Osteoblast (primary cell): ENCODE results near the gene ANKRD13B. TPM values are rescaled to one million over a fixed set of nuclear protein-coding genes. Genes with fewer than 3 reads are reported as not detected.
A peak's percentile ranks its signal among the peaks of the same experiment; 100 is the strongest.

Source experiments
- DNase-seq: peaks from one replicate; pipeline ENCODE4 v3.0.0; 2011; ENCODE audit warnings: low spot score, mixed read lengths; ENCODE audit not compliant: insufficient read length; ENCODE audit errors: missing footprints
- H2AFZ ChIP-seq: 2 replicates; pipeline ENCODE4 v1.6.0; 2011; ENCODE audit warnings: mild to moderate bottlenecking, low read length
- H3K27ac ChIP-seq: 2 replicates; pipeline ENCODE4 v1.5.1; 2011; ENCODE audit warnings: mild to moderate bottlenecking, low read depth, low read length, moderate library complexity
- H3K27me3 ChIP-seq: 2 replicates; pipeline ENCODE4 v1.6.0; 2012; ENCODE audit warnings: mild to moderate bottlenecking, control low read depth, inconsistent platforms, low read length, moderate library complexity; ENCODE audit not compliant: insufficient read depth
- H3K36me3 ChIP-seq: 2 replicates; pipeline ENCODE4 v1.5.1; 2011; ENCODE audit warnings: mild to moderate bottlenecking, low read length, control low read depth, moderate library complexity; ENCODE audit not compliant: insufficient read depth
- H3K4me1 ChIP-seq: 2 replicates; pipeline ENCODE4 v1.5.1; 2011; ENCODE audit warnings: mild to moderate bottlenecking, low read length, control low read depth, moderate library complexity; ENCODE audit not compliant: insufficient read depth
- H3K4me2 ChIP-seq: 2 replicates; pipeline ENCODE4 v1.6.0; 2011; ENCODE audit warnings: mild to moderate bottlenecking, low read length; ENCODE audit not compliant: insufficient read depth
- H3K4me3 ChIP-seq: fragments of 200-600 bp; sonication (generic); 3 replicates; pipeline ENCODE4 v1.5.1; 2012; ENCODE audit warnings: mild to moderate bottlenecking, low read length, inconsistent platforms; ENCODE audit not compliant: insufficient read depth
- H3K79me2 ChIP-seq: 2 replicates; pipeline ENCODE4 v1.6.0; 2012; ENCODE audit warnings: mild to moderate bottlenecking, low read length, control low read depth, inconsistent platforms; ENCODE audit not compliant: insufficient read depth
- H3K9me3 ChIP-seq: 2 replicates; pipeline ENCODE4 v1.5.1; 2011; ENCODE audit warnings: low read depth, low read length, control low read depth
- H4K20me1 ChIP-seq: 2 replicates; pipeline ENCODE4 v1.6.0; 2012; ENCODE audit warnings: mild to moderate bottlenecking, low read length, control low read depth; ENCODE audit not compliant: insufficient read depth
- total RNA-seq: library from RNA; depleted of rRNA; stranded (reverse); fragments of >200 nt; gene quantifications from 2 replicates; pipeline ENCODE4 v1.2.3, GENCODE V29; 2012
- TF ChIP-seq, protein P1 (sequence below): IDR thresholded peaks from 2 replicates; pipeline ENCODE4 v1.5.1; 2011; ENCODE audit warnings: mild to moderate bottlenecking, low read depth, low read length, moderate library complexity; ENCODE audit errors: extremely low read depth

The ANKRD13B gene
- total RNA-seq, 1 donor: 18.5 TPM

- no peaks in the 10 kb centered on the region for H3K79me2 ChIP-seq
- H3K4me2 ChIP-seq: peak overlapping the region; percentile 87
- TF ChIP-seq, protein P1, sequence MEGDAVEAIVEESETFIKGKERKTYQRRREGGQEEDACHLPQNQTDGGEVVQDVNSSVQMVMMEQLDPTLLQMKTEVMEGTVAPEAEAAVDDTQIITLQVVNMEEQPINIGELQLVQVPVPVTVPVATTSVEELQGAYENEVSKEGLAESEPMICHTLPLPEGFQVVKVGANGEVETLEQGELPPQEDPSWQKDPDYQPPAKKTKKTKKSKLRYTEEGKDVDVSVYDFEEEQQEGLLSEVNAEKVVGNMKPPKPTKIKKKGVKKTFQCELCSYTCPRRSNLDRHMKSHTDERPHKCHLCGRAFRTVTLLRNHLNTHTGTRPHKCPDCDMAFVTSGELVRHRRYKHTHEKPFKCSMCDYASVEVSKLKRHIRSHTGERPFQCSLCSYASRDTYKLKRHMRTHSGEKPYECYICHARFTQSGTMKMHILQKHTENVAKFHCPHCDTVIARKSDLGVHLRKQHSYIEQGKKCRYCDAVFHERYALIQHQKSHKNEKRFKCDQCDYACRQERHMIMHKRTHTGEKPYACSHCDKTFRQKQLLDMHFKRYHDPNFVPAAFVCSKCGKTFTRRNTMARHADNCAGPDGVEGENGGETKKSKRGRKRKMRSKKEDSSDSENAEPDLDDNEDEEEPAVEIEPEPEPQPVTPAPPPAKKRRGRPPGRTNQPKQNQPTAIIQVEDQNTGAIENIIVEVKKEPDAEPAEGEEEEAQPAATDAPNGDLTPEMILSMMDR: no peak
- no peaks in the 10 kb centered on the region for H3K9me3 ChIP-seq
- H3K36me3 ChIP-seq: no peaks in the 10 kb centered on the region
- H4K20me1 ChIP-seq: peaks cover 12% of the 10 kb centered on the region
- peaks cover 25% of the 10 kb centered on the region for H3K4me1 ChIP-seq
- H3K27me3 ChIP-seq: no peaks in the 10 kb centered on the region
- peak overlapping the region; percentile 25 for H2AFZ ChIP-seq
- no peak overlapping the region for H3K27ac ChIP-seq
- peak overlapping the region; percentile 88 for H3K4me3 ChIP-seq
- peak; percentile 75 for DNase-seq
Measured at GRCh38 chr17:29623283-29623647, 30.3 kb downstream of the ANKRD13B start.

GRCh38 chr17:29624586-29624985 is 31.7 kb downstream of the ANKRD13B start:
- peak; percentile 88 for DNase-seq
- no peak overlapping the region for H3K4me2 ChIP-seq
- peaks cover 9% of the 10 kb centered on the region for H4K20me1 ChIP-seq
- H3K27me3 ChIP-seq: no peaks in the 10 kb centered on the region
- H3K36me3 ChIP-seq: no peaks in the 10 kb centered on the region
- no peak overlapping the region for H3K4me3 ChIP-seq
- H3K4me1 ChIP-seq: peaks cover 19% of the 10 kb centered on the region
- H2AFZ ChIP-seq: peak overlapping the region; percentile 55
- TF ChIP-seq, protein P1: no peak
- no peaks in the 10 kb centered on the region for H3K9me3 ChIP-seq
- no peaks in the 10 kb centered on the region for H3K79me2 ChIP-seq
- H3K27ac ChIP-seq: no peak overlapping the region

DNA sequence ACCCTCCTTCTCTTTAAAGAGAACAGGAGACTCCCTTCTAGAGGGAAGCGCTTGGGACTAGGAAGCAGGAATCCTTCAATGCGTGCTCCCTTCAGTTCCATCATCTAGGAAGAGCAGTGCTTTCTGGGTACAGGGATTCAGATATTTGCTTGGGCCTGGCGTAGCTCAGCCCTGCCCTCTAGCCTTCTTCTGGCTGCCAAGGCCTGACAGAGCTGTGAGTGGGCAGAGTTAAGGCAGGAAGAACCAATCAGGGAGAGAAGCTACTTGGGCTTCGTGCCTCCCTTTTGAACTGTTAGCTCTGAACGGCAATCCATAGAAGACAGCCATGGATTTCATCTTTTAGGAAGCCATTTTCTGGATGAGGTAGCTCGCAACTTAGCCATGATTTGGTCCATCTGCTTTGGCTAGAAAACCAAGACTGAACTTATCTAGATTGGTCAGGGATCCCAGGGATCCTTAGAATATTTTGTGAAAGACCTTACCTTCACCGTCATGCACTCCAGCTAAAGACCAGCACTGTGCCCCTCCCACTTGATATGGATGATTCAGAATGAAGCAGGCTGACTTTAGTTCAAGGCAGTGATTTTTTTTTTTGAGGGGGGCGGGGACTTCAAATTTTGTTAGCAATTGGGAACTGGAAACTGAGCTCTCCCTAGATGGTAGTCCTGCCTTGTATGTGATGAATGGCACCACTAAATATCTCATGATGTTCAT is 32.3 kb downstream of the ANKRD13B start:
- Histone ChIP-seq H3K27ac (no peak overlapping the region), H4K20me1 (peaks cover 9% of the 10 kb centered on the region), H3K79me2 (no peaks in the 10 kb centered on the region), H3K27me3 (no peaks in the 10 kb centered on the region), H2AFZ (peak overlapping the region; percentile 55), H3K4me3 (no peak overlapping the region), H3K36me3 (no peaks in the 10 kb centered on the region), H3K4me1 (peaks cover 19% of the 10 kb centered on the region), H3K9me3 (no peaks in the 10 kb centered on the region), H3K4me2 (peak overlapping the region; percentile 43)
- TF ChIP-seq, protein P1: no peak
- peak; percentile 89 for DNase-seq

DNA sequence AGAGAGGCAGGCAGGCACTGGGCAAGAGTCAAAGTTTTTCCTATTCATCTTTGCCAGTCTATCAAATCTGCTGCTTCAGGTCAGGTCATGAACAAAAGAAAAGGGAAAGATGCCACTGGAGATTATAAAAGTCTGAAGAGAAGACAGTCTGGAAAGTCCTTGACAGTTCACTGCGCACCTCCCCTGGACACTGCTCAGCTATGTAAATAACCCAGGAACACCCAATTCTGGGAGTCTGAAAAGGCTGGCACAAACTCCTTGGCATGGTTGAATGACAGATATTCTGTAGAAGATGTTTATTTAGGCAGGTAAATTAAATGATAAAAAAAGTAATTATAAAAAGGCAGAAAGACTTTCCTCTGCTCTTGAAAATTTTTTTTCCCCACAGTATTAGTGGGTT is 35.0 kb downstream of the ANKRD13B start:
- TF ChIP-seq, protein P1: no peak
- peaks cover 11% of the 10 kb centered on the region for H3K36me3 ChIP-seq
- peaks cover 8% of the 10 kb centered on the region for H3K4me1 ChIP-seq

More for the DNA sequence above, 35.0 kb downstream of the ANKRD13B start:
- Histone ChIP-seq H3K27me3 (no peaks in the 10 kb centered on the region), H2AFZ (no peak overlapping the region), H3K9me3 (no peaks in the 10 kb centered on the region), H3K27ac (no peak overlapping the region), H4K20me1 (no peaks in the 10 kb centered on the region), H3K79me2 (no peaks in the 10 kb centered on the region), H3K4me3 (no peak overlapping the region), H3K4me2 (no peak overlapping the region)
- no peak for DNase-seq
